Measurements from ENCODE around the gene RYR3.

The RYR3 gene

GRCh38 chr15:33278816-33279612 is 31.8 kb upstream of the RYR3 start:
- Histone ChIP-seq H3K4me2 (ENCODE audit: low read depth, low read length) (no peak overlapping the region), H3K9me3 (replicated peaks; ENCODE audit: insufficient read depth, low read length) (no peaks in the 10 kb centered on the region), H3K27ac (ENCODE audit: low read length) (no peak overlapping the region), H3K4me3 (ENCODE audit: low read length) (no peak overlapping the region), H3K4me1 (ENCODE audit: low read length) (0 out of 2 replicates have a peak, but pooled peaks cover 5% of the 10 kb centered on the region), H3K9ac (ENCODE audit: low read length) (no peak overlapping the region), H3K27me3 (replicated peaks; ENCODE audit: insufficient read depth, low read length) (no peaks in the 10 kb centered on the region), H3K9me2 (replicated peaks; ENCODE audit: insufficient read depth, low read length) (no peaks in the 10 kb centered on the region), H3F3A (ENCODE audit: insufficient read depth, low read length) (no peaks in the 10 kb centered on the region), H3K36me3 (replicated peaks; ENCODE audit: insufficient read depth, low read length) (no peaks in the 10 kb centered on the region), H4K20me1 (ENCODE audit: insufficient read depth, low read length) (no peaks in the 10 kb centered on the region), H3K79me2 (ENCODE audit: low read length) (no peaks in the 10 kb centered on the region), H2AFZ (ENCODE audit: low read length) (no peak overlapping the region)
- TF ChIP-seq, protein P1, sequence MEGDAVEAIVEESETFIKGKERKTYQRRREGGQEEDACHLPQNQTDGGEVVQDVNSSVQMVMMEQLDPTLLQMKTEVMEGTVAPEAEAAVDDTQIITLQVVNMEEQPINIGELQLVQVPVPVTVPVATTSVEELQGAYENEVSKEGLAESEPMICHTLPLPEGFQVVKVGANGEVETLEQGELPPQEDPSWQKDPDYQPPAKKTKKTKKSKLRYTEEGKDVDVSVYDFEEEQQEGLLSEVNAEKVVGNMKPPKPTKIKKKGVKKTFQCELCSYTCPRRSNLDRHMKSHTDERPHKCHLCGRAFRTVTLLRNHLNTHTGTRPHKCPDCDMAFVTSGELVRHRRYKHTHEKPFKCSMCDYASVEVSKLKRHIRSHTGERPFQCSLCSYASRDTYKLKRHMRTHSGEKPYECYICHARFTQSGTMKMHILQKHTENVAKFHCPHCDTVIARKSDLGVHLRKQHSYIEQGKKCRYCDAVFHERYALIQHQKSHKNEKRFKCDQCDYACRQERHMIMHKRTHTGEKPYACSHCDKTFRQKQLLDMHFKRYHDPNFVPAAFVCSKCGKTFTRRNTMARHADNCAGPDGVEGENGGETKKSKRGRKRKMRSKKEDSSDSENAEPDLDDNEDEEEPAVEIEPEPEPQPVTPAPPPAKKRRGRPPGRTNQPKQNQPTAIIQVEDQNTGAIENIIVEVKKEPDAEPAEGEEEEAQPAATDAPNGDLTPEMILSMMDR (IDR thresholded peaks at IDR 0.05; ENCODE audit: low read length) = no peak
- DNase-seq = no peak

- Histone ChIP-seq H2AFZ (ENCODE audit: low read length) (no peak overlapping the region), H3K27me3 (replicated peaks; ENCODE audit: insufficient read depth, low read length) (no peaks in the 10 kb centered on the region), H3F3A (ENCODE audit: insufficient read depth, low read length) (no peaks in the 10 kb centered on the region), H3K9me3 (replicated peaks; ENCODE audit: insufficient read depth, low read length) (no peaks in the 10 kb centered on the region), H3K36me3 (replicated peaks; ENCODE audit: insufficient read depth, low read length) (no peaks in the 10 kb centered on the region), H3K27ac (ENCODE audit: low read length) (no peak overlapping the region), H3K79me2 (ENCODE audit: low read length) (no peaks in the 10 kb centered on the region), H3K4me1 (ENCODE audit: low read length) (0 out of 2 replicates have a peak, but pooled peaks cover 5% of the 10 kb centered on the region), H3K9ac (ENCODE audit: low read length) (no peak overlapping the region), H3K4me2 (ENCODE audit: low read depth, low read length) (no peak overlapping the region), H3K4me3 (ENCODE audit: low read length) (no peak overlapping the region), H3K9me2 (replicated peaks; ENCODE audit: insufficient read depth, low read length) (no peaks in the 10 kb centered on the region), H4K20me1 (ENCODE audit: insufficient read depth, low read length) (no peaks in the 10 kb centered on the region)
- no peak for TF ChIP-seq EZH2 (optimal IDR thresholded peaks at IDR 0.05; ENCODE audit: low read depth, low read length)
- DNase-seq = no peak
Measured at GRCh38 chr15:33279613-33280205, 31.1 kb upstream of the RYR3 start.

DNA sequence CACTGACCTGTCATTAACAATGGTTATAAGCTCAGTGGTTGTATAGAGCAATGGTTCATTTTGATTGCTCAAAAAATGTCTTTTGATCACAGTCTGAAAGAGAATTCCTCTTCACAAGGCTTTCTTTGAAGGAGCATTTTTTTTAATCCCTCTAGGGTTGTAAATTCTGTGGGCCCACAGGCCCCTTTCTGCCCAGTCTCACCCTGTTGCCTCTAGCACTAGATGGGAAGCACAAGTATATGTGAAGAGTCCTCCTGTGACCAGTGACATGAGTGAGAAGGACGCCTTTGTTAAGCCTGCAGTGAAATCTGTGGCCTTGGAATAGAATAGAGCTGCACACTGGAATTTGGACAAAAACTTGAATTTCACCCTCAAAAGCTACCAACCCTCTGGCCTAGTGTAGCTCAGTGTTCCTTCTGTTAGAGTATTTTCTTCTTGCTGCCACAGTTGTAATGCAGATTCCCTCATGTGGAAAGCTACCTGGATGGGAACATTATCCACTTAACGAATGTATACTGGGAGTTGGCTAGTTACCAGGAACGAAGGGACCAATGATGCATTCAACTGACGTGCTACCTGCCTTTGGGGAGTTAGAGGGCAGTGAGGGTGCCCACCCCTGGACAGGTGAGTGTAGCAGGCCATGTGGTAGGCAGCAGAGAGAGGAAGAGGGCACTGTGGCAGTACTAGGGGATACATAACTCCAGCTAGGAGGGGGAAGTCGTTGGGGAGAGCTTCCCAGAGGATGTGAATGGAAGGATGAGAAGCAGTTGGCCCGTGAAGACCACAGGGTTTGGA is 28.3 kb upstream of the RYR3 start:
- Histone ChIP-seq H3K9me2 (replicated peaks; ENCODE audit: insufficient read depth, low read length) (no peaks in the 10 kb centered on the region), H3K79me2 (ENCODE audit: low read length) (no peaks in the 10 kb centered on the region), H3K4me1 (ENCODE audit: low read length) (0 out of 2 replicates have a peak, but pooled peaks cover 5% of the 10 kb centered on the region), H3K9ac (ENCODE audit: low read length) (no peak overlapping the region), H3K36me3 (replicated peaks; ENCODE audit: insufficient read depth, low read length) (no peaks in the 10 kb centered on the region), H2AFZ (ENCODE audit: low read length) (no peak overlapping the region), H3F3A (ENCODE audit: insufficient read depth, low read length) (no peaks in the 10 kb centered on the region), H3K27ac (ENCODE audit: low read length) (no peak overlapping the region), H3K4me2 (ENCODE audit: low read depth, low read length) (no peak overlapping the region), H4K20me1 (ENCODE audit: insufficient read depth, low read length) (no peaks in the 10 kb centered on the region), H3K4me3 (ENCODE audit: low read length) (no peak overlapping the region), H3K9me3 (replicated peaks; ENCODE audit: insufficient read depth, low read length) (no peaks in the 10 kb centered on the region), H3K27me3 (replicated peaks; ENCODE audit: insufficient read depth, low read length) (no peaks in the 10 kb centered on the region)
- no peak for DNase-seq
- TF ChIP-seq EZH2phosphoT487 (IDR thresholded peaks at IDR 0.05; ENCODE audit: low read length) = no peak
- no peak for TF ChIP-seq EZH2 (optimal IDR thresholded peaks at IDR 0.05; ENCODE audit: low read depth, low read length)
- TF ChIP-seq, protein P1 (IDR thresholded peaks at IDR 0.05; ENCODE audit: low read length) = no peak
